Head of caudate nucleus (tissue), 42 donors: Measurements from ENCODE around the gene LACRT.
"Not testable (repeated sequence)": the region's sequence is repeated elsewhere in the genome, so short reads cannot be mapped to it uniquely, and the experiment has no call there.

Source experiments
- DNase-seq, 42 donors: peaks; one replicate each; pipeline versions ENCODE4 v3.0.0 to v3.0.0-alpha.2; 2020 to 2021; ENCODE audit warnings: mixed read lengths in 7 of 42
- intact Hi-C: fragments of 100-400 bp; cut with DNase I; formaldehyde crosslinking; loops from one replicate; pipeline ENCODE4 v1.15.0; 2022

The LACRT gene, protein sequence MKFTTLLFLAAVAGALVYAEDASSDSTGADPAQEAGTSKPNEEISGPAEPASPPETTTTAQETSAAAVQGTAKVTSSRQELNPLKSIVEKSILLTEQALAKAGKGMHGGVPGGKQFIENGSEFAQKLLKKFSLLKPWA

DNA sequence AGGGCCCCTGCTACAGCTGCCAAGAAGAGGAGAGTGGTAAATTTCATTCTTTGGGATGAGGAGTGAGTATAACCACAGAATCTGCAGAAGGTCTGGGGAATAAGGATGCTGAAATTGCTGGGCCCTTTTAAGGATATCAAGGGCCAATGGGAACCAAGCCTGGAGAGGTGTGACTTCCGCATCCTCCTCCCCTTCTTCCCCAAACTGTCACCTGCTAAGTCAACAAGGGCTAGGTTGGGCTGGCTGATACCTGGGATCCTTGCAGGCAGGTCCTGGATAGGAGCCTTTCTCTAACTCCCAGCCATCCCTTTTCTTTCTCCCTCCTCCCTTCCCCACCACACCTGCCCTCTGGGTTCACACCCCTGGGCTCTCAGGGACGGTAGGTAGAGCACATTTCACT lies at the start of gene LACRT:
Gene LACRT, minus strand, starts transcription at position 101 of the 400 bp plus-strand sequence. Its CDS starts 54 bp downstream, at position 47.
- intact Hi-C loops, result no loop called here
- no peak for DNase-seq

DNA sequence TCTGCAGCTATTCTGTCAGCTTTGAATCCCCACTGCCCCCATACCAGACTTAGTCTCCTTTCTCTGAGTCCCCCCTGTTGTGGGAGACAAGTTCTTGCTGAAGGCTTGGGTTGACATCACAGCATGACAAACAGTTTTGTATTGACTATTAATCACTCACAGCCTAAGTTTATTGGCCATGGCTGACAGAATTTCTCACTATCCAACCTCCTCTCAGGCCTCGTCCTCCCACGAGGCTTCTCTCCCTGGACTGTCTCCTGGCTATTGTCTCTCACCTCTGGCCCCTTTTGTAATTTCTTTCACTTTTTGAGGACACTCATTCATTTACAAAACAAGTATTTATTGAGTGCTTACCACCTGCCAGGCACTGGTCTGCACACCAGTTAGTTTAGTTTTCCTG lies 48.7 kb upstream of the LACRT start:
- intact Hi-C loops, result no loop called here
- no peak for DNase-seq

DNA sequence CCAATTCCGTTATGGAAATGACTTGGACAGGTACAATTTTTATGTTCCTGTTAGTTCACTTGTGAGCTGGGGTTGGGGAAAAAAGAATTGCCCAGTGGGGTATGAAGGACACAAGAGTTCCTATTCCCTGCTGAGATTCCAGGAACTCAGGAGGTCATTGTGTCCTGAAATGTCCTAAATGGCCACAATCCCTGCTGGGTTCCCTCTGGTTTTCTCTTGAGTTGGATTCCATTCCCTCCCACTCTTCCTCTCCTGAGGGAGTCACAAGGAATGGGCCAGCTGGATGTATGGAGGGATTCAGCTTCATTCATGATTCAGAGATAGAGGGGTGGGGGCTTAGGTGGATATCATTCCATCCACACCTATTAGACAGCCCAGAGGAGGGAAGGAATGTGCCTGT lies 48.0 kb upstream of the LACRT start:
- no peak for DNase-seq

DNA sequence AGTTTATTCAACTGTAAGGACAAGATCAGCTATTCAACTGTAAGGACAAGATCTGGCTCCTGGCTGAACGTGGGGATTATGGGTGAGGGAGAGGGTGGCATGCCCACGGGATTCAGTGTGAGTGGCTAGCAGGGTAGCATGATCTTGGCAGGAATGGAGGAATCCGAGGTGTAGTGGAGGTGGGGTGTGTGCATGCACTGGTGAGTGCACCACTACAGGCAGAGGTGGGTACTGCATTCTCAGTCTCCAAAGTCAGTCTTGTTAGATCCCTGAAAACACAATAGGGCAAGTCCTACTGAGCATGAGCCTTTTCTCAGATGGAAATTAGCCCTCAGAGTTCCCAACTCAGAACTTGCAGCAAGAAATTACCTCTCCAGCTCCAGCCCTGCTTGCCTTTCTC lies 45.7 kb upstream of the LACRT start:
- DNase-seq, result peak in 1 of 42 donors; percentile 46
- intact Hi-C loops, result no loop called here

More for the DNA sequence above, 48.0 kb upstream of the LACRT start:
- intact Hi-C loops, result no loop called here

DNA sequence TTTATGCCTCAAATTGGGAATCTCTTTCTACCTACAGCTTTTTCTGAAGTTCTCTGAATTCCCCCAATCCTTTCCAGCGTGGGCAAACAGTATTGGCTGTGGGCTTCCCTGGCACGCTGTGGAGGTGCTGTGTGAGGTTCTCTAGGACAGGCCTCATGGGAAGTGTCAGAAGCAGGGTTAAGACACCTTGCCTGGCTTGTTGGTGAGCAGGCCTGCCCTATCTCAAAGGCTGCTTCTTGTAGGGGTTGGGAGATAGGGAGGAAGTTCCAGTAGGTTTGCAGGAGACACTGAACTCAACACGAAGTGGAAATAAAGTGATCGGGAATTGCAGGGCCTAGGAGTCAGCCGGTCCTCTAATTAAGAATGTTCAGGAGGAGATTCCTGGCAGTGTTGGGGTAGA lies 43.4 kb upstream of the LACRT start:
- intact Hi-C loops, result no loop called here
- DNase-seq, result no peak

DNA sequence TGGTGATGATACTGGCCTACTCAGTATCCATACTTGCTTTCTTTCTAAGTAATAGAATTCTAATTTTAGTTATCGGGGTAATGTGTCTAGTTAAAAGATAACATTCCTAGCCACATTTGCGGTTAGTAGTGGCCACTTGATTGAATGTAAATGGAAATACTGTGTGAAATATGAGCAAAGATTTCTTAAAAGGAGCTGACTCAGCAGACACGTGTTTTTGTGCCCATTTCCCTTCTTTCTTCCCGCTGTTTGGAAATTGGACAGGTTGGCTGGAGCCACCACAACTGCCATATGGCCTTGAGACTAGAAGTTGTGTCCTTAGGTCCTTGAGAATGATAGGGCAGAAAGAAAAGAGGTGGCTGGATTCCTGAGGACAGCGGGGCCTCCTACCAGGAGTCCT lies 33.2 kb upstream of the LACRT start:
- no peak for DNase-seq
- intact Hi-C loops, result no loop called here

DNA sequence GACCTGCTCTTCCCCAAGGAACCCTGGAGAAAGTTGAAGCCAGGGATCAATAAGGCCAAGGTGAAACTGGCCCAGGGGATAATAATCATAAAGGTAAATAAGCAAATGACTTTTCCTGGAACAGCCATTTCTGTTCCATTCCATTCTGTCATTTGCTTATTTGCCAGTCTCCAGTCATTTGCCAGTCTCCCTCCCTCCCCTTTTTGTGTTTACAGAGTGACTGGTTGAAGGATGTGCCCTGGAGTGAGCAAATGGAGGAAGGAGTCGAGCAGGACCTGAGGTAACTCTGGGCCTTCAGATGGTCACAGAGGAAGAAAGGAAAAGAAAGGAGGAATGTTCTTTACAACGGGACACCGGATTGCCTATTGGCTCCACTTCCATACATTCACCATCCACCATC lies 31.3 kb upstream of the LACRT start:
- DNase-seq, result no peak
- intact Hi-C loops, result no loop called here

DNA sequence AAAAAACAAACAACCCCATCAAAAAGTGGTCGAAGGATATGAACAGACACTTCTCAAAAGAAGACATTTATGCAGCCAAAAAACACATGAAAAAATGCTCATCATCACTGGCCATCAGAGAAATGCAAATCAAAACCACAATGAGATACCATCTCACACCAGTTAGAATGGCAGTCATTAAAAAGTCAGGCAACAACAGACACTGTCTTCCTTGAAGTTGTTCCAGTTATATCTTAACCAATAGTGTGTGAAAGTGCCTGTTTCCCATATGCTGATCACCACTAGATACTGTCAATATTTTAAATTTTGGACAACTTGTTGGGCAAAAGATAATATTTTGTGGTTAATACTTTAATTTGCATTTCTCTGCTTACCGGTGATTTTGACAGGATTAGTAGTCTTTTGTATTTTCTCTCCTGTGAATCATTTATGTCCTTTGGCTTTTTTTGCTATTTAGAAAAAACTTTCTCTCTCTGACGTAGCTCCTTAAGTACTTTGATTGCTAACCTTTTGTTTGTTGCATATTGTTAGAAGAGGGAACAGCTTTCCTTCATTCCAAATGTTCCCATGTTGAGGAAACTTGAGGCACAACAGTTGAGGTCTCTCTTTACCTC lies 30.4 kb upstream of the LACRT start:
- DNase-seq, intact Hi-C loops: not testable (repeated sequence)

DNA sequence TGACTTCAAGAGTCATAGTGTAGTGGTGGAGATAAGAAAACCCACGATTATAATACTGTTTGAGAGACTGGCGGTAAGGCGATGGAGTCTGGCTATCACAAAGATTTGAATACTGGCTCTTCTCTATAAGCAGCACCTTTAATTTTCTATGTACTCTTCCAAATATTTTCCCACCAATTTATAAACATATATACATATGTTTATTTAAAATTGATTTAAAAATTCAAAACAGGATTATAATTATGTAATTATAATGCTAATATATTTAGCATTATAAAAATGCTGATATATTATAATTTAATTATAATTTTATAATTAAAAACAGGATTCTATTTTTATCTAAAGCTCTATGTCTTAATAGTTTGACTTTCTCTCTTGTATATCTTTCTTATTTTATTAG lies 28.9 kb upstream of the LACRT start:
- intact Hi-C loops, result no loop called here
- no peak for DNase-seq

DNA sequence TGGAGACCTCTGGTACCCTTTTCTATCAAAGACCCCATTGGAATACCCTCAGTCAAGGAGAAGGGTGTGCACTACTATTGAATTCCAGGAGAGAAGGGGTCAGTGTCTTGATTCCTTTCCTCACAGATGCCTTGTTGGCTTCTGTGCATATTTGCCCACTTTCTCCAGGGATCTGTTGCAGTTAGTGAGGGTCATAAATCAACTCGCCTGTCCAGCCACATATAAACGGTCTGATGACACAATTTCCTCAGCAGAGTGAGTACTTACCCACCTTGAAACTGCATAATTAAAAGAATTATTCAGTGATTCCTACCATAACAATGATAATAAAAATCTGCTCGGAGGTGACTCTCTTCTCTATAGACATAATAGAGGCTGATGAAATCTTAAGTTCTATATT lies 27.3 kb upstream of the LACRT start:
- DNase-seq, result no peak
- intact Hi-C loops, result no loop called here

DNA sequence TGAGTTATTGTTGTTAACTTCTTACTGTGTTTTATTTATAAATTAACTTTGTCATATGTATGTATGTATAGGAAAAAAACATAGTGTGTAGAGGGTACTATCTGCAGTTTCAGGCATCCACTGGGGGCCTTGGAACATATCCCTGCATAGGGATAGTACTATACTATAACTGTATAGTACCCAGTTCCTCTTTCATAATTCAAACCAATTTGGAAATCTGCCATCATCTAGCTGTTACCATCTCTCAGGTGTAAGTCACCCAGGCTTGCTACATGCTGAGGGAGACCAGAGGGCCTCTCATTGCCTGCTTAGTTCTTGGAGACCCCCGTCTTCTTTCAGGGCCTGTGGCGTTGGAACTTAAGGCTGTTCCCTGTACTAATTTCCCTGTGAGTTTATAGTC lies 26.4 kb upstream of the LACRT start:
- intact Hi-C loops, result no loop called here

DNA sequence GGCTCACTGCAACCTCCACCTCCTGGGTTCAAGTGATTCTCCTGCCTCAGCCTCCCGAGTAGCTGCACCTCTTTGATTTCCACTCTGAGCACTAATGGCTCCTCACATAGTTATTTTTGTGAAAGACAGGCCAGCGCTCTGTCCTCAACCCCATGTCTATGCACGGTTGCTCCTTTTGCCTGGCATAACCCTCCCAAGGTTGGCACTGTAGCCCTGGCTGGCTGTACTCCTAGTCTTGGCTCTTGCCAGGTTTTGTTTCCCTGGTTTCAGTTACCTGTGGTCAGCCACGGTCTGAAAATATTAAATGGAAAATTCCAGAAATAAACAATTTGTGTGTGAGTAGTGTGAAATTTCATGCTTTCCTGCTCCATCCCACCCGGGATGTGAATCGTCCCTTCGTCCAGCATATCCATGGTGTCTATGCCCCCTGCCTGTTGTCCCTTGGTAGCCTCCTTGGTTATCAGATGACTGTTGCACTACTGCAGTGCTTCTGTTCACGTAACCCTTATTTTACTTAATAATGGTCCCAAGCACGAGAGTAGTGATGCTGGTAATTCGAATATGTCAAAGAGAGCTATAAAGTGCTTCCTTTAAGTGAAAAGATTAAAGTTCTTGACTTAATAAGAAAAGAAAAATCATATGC lies 25.7 kb upstream of the LACRT start:
- peak in 1 of 42 donors; percentile 27 for DNase-seq
- intact Hi-C loops, result no loop called here

More for the DNA sequence above, 26.4 kb upstream of the LACRT start:
- DNase-seq, result no peak

DNA sequence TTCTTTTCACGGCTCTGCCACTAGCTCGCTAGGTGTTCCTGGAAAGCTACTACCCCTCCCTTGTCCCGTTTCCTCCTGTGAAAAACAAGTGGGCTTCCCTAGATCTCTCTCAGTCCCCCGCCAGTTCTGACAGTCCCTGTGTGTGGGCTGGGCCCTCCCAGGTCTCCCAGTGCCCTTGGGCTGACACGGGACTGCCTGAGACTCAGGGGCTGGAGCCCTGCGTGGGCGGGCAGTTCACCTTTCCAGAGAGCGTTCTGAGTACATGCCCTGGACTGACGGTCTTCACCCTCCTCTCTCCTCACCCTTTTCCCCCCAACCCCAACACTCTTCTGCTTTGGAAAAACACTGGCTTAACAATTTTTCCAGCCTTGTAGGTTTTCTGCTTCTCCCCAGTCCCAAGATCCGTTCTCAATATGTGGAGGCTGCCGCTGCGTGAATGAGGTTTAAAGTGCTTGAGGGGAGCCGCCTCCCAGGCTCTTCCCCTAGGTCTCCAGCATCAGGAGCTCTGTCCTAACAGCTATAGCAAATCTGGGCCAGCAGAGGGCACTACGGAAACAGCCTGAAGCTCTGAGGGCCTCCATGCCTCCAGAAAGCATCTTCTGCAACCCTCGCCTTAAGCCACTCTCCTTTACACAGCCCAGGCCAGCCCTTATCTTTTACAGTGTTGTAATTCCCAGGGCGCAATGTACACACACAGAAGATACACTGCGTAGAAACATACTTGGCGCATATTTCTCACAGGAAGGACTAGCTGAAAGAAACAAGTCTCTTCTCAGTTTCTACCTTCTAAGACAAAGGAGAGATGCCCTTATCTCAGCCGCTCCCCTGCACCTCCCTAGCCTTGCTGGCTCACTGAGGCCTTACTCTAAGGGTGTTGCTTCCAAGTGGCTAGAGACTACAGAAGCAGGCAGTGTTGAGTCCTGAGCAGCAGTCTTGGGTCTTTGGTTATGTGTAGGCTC lies 23.9 kb upstream of the LACRT start:
- DNase-seq, result peak in 12 of 42 donors; percentile 3 to 61 (median 19)
- intact Hi-C loops, result no loop called here

DNA sequence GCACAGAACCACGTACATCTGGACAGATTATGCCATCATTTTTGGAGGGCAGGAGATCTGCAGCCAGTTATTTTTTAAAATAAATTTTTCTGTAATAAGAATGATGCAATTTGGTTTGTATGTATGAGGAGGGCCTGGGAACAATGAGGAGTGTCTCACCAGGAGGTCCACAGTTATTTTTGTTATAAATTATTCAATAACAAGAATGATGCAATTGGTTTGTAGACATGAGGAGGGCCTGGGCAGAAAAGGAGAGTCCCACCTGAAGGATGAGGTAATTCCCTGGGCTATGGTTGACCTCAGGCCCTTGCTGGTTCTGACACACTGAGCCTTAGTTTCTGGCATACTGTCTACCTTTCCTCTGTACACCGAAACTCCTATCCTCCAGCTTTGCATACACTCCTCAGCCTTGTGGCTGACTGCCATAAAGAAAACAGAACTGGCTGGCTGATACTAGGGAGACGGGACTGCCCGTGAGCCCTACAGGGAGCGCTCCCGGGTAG lies 22.5 kb upstream of the LACRT start:
- DNase-seq, result no peak
- intact Hi-C loops, result no loop called here

DNA sequence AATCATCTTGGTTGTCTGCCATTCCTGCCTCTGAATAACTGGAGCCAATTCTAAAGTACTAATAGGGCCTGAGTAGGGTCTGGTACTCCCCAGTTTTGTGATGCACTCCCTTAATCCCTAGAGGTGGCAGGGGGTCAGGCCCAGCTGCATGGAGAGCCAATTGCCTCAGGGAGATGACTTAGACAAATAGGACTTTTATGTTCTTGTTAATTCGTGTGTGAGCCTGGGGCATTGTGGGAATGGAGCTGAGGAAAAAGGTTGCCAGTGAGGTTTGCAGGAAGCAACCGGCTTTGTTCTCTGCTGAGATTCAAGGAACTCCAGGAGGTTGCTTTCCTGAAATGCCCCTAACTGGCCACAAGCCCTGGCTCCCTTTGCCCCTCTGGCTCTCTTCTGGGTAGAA lies 20.2 kb upstream of the LACRT start:
- intact Hi-C loops, result no loop called here
- no peak for DNase-seq

DNA sequence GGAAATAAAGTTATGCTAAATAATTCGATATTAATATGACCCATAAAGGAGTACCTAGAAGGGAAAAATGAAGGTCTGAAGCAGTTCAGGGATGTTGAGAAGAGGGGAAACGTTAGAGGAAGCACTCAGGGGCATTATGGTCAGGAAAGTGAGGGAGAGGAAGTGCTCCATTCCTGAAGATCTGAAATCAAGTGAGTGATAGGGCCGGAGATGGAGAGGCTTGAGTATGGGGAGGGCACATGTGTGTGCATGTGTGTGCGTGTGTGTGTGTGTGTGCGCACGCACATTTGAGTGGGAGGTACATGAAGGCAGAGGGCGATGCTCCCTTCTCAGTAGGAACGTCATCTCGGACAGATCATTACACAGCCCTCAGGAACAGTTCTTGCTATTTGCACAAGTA lies 18.3 kb upstream of the LACRT start:
- intact Hi-C loops, result no loop called here
- DNase-seq, result no peak

DNA sequence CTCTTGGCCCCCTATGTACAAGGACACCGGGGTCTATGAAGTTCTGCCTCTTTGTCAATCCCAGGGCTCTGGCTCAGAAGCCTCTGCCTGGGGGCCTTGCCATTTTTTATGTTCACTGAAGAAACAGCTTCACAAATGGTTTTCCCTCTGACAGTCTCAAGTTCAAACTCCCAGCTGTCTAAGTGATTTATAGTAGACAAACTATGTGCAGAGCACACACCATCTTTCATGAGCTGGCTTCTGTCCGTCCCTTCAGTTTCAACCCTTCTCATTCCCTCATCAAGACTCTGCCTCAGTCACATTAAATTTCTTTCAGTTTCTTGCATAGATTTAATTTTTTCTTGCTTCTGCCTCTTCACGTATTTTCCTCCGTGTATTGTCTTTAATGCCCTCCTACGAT lies 16.2 kb upstream of the LACRT start:
- intact Hi-C loops, result no loop called here
- no peak for DNase-seq

DNA sequence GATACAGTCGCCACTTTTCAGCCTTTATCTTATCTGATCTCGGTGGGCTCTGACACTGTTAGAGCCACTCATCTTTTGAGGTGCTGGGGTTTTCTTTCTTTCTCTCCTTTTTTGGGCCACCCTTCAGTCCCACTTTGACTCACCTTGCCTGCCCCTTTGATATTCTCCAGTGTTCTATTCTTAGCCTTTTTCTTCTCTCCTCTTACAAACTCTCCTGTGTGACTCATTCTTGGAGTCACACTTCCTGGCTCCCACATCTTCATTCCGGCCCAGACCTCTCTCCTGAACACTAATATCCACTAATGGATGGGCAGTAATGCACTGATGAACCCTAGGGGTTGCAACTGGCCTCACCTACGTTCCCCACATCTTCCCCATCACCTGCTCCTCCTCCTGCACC lies 15.7 kb upstream of the LACRT start:
- DNase-seq, result peak in 6 of 42 donors; percentile 13 to 47 (median 19)
- intact Hi-C loops, result no loop called here

DNA sequence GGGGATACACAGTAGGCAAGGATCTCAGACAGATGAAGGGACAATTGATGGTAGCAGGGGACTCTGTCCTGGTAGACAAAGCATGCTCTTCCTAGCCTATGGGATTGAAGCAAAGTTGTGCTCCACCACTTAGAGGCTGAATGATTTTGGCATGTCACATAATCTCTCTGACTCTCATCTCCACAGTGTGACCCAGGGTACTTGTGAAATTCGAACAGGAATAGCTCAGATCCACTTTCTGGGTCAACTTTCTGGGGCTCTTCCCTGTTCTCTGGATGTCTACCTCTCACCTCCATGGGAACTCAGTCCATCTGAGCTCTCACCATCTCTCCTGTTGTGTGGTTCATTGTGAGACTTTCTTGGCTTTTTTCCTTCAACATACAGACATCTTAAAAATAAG lies 15.1 kb upstream of the LACRT start:
- DNase-seq, result no peak
- intact Hi-C loops, result no loop called here

DNA sequence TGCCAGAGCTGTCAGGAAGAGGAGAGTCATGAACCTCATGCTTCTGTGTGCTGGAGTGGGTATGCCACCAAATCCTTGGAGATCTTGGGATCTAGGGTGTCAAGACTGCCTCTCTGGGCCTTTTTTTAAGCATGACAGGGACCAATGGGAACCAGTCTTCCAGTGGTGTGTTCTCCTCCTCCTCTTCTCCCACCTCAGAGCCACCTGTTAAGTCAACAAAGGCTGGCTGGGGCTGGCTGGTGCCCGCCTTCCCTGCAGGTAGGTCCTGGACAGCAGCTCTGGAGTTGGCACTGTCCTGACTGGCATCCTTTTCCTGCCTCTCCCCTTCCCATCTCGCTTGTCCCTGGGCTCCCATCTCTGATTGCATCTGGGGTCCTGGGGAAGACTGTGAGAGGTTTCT lies 13.6 kb upstream of the LACRT start, which contains the start of gene DCD:
Gene DCD, minus strand, starts transcription at position 101 of the 400 bp plus-strand sequence. Its CDS starts 62 bp downstream, at position 39.
- no peak for DNase-seq
- intact Hi-C loops, result no loop called here
